Gastrocnemius medialis (tissue), 4 donors: ENCODE measurements around the gene TALDO1.

Experiments
- CTCF ChIP-seq, 5 experiments: fragments of 450-650 bp in 3 of 5; fragments of 200-600 bp in 2 of 5; sonication (generic) in 2 of 5; IDR thresholded peaks in 4 of 5; conservative IDR thresholded peaks in 1 of 5; 1 replicate in 4 of 5; 2 replicates in 1 of 5; pipeline ENCODE4 v1.5.1; 2016 to 2019; ENCODE audit warnings: antibody characterized with exemption in 5 of 5, mild to moderate bottlenecking in 3 of 5, moderate library complexity in 3 of 5
- POLR2A ChIP-seq, 2 donors: fragments of 450-650 bp; IDR thresholded peaks; one replicate each; pipeline ENCODE4 v1.6.1; 2017; ENCODE audit warnings: antibody characterized with exemption in 2 of 2, mild to moderate bottlenecking in 2 of 2, moderate library complexity in 2 of 2

GRCh38 chr11:702462-703461 lies 44.5 kb upstream of the TALDO1 start:
- TF ChIP-seq POLR2A (IDR thresholded peaks at IDR 0.05) (no peak), CTCF (IDR thresholded peaks at IDR 0.05 in 4 of 5, conservative IDR thresholded peaks at IDR 0.05 in 1 of 5) (no peak)
